Activated T-cell treated with anti-CD3 and anti-CD28 coated beads, Interleukin-2, amount 50 U/mL, for 4 hours (primary cell): ENCODE measurements around the gene ARPP21. TPM values are rescaled to one million over a fixed set of nuclear protein-coding genes. Genes with fewer than 3 reads are reported as not detected.

ENCODE experiments used
- ATAC-seq, 2 donors: fragments of 200-7000 bp; cut with Tn5 transposase; one replicate each; pipeline ENCODE4 v1.10.0; 2021
- DNase-seq: peaks from one replicate; pipeline ENCODE4 v3.0.0-alpha.2; 2020
- H3K27me3 Mint-ChIP-seq: one replicate; pipeline ENCODE4 v1.8.0; 2021; ENCODE audit warnings: low read depth, mixed read lengths
- H3K36me3 Mint-ChIP-seq: one replicate; pipeline ENCODE4 v1.8.0; 2022; ENCODE audit warnings: mixed read lengths; ENCODE audit not compliant: insufficient read depth
- H3K4me1 Mint-ChIP-seq: one replicate; pipeline ENCODE4 v1.8.0; 2021; ENCODE audit warnings: low read depth, mixed read lengths
- H3K4me3 Mint-ChIP-seq: one replicate; pipeline ENCODE4 v1.8.0; 2021; ENCODE audit warnings: mild to moderate bottlenecking, moderate library complexity, mixed read lengths
- H3K9me3 Mint-ChIP-seq: one replicate; pipeline ENCODE4 v1.8.0; 2021; ENCODE audit warnings: mixed read lengths
- total RNA-seq, 3 donors: library from RNA; stranded (reverse); gene quantifications; one replicate each; pipeline ENCODE4 v1.2.1, GENCODE V29; 2021

Gene ARPP21
- total RNA-seq, 3 donors from 2014 or later: not detected

- Mint-ChIP-seq H3K27me3 (no peaks in the 10 kb centered on the region), H3K36me3 (no peaks in the 10 kb centered on the region), H3K4me3 (no peak overlapping the region), H3K4me1 (no peaks in the 10 kb centered on the region), H3K9me3 (no peaks in the 10 kb centered on the region)
- ATAC-seq: no peak
- no peak for DNase-seq
These were observed 36.3 kb downstream of the ARPP21 start for GRCh38 chr3:35675621-35676020.

- Mint-ChIP-seq H3K4me3 (no peak overlapping the region), H3K36me3 (no peaks in the 10 kb centered on the region), H3K4me1 (no peaks in the 10 kb centered on the region), H3K27me3 (no peaks in the 10 kb centered on the region), H3K9me3 (no peaks in the 10 kb centered on the region)
- ATAC-seq: no peak
- no peak for DNase-seq
These were observed 38.5 kb downstream of the ARPP21 start for GRCh38 chr3:35677797-35678196.

GRCh38 chr3:35678643-35679161 is 39.4 kb downstream of the ARPP21 start:
- H3K36me3 Mint-ChIP-seq: no peaks in the 10 kb centered on the region
- DNase-seq: no peak
- H3K9me3 Mint-ChIP-seq: no peaks in the 10 kb centered on the region
- no peak overlapping the region for H3K4me3 Mint-ChIP-seq
- ATAC-seq: no peak
- H3K27me3 Mint-ChIP-seq: no peaks in the 10 kb centered on the region
- no peaks in the 10 kb centered on the region for H3K4me1 Mint-ChIP-seq

GRCh38 chr3:35679409-35680080 is 40.2 kb downstream of the ARPP21 start:
- H3K27me3 Mint-ChIP-seq: no peaks in the 10 kb centered on the region
- H3K4me3 Mint-ChIP-seq: no peak overlapping the region
- no peak for ATAC-seq
- H3K4me1 Mint-ChIP-seq: no peaks in the 10 kb centered on the region
- no peak for DNase-seq
- no peaks in the 10 kb centered on the region for H3K9me3 Mint-ChIP-seq
- no peaks in the 10 kb centered on the region for H3K36me3 Mint-ChIP-seq

- H3K9me3 Mint-ChIP-seq: no peaks in the 10 kb centered on the region
- ATAC-seq (no peak), DNase-seq (no peak)
- no peaks in the 10 kb centered on the region for H3K4me1 Mint-ChIP-seq
- no peaks in the 10 kb centered on the region for H3K27me3 Mint-ChIP-seq
- no peaks in the 10 kb centered on the region for H3K36me3 Mint-ChIP-seq
- no peak overlapping the region for H3K4me3 Mint-ChIP-seq
These were observed 41.7 kb downstream of the ARPP21 start for GRCh38 chr3:35680866-35681650.

GRCh38 chr3:35685153-35685552 is 45.8 kb downstream of the ARPP21 start:
- Mint-ChIP-seq H3K9me3 (no peaks in the 10 kb centered on the region), H3K4me3 (no peak overlapping the region)
- ATAC-seq: no peak

GRCh38 chr3:35688826-35689225 is 49.5 kb downstream of the ARPP21 start:
- ATAC-seq (no peak), DNase-seq (no peak)
- Mint-ChIP-seq H3K36me3 (no peaks in the 10 kb centered on the region), H3K27me3 (no peaks in the 10 kb centered on the region), H3K4me1 (no peaks in the 10 kb centered on the region), H3K9me3 (no peaks in the 10 kb centered on the region), H3K4me3 (no peak overlapping the region)

More at GRCh38 chr3:35685153-35685552, 45.8 kb downstream of the ARPP21 start:
- H3K27me3 Mint-ChIP-seq: no peaks in the 10 kb centered on the region
- no peak for DNase-seq
- H3K4me1 Mint-ChIP-seq: no peaks in the 10 kb centered on the region
- H3K36me3 Mint-ChIP-seq: no peaks in the 10 kb centered on the region

GRCh38 chr3:35690271-35690670 is 50.9 kb downstream of the ARPP21 start:
- no peak for ATAC-seq
- Mint-ChIP-seq H3K4me1 (no peaks in the 10 kb centered on the region), H3K9me3 (no peaks in the 10 kb centered on the region), H3K36me3 (no peaks in the 10 kb centered on the region), H3K4me3 (no peak overlapping the region), H3K27me3 (no peaks in the 10 kb centered on the region)
- DNase-seq: no peak

GRCh38 chr3:35705904-35706303 is 66.6 kb downstream of the ARPP21 start:
- H3K36me3 Mint-ChIP-seq: no peaks in the 10 kb centered on the region
- H3K27me3 Mint-ChIP-seq: no peaks in the 10 kb centered on the region
- H3K4me3 Mint-ChIP-seq: no peak overlapping the region
- no peak for ATAC-seq
- DNase-seq: no peak
- H3K9me3 Mint-ChIP-seq: no peaks in the 10 kb centered on the region
- no peaks in the 10 kb centered on the region for H3K4me1 Mint-ChIP-seq

- no peak overlapping the region for H3K4me3 Mint-ChIP-seq
- no peaks in the 10 kb centered on the region for H3K36me3 Mint-ChIP-seq
- no peaks in the 10 kb centered on the region for H3K4me1 Mint-ChIP-seq
- ATAC-seq (peak; percentile 14 to 63), DNase-seq (no peak)
- H3K9me3 Mint-ChIP-seq: no peaks in the 10 kb centered on the region
- no peaks in the 10 kb centered on the region for H3K27me3 Mint-ChIP-seq
These were observed 68.6 kb downstream of the ARPP21 start for GRCh38 chr3:35707904-35708303.

- no peak for ATAC-seq
- H3K9me3 Mint-ChIP-seq: no peaks in the 10 kb centered on the region
- H3K4me1 Mint-ChIP-seq: no peaks in the 10 kb centered on the region
- no peaks in the 10 kb centered on the region for H3K36me3 Mint-ChIP-seq
- no peaks in the 10 kb centered on the region for H3K27me3 Mint-ChIP-seq
- H3K4me3 Mint-ChIP-seq: no peak overlapping the region
- DNase-seq: no peak
These were observed 69.3 kb downstream of the ARPP21 start for GRCh38 chr3:35708394-35709271.

GRCh38 chr3:35709691-35710090 is 70.4 kb downstream of the ARPP21 start:
- H3K4me1 Mint-ChIP-seq: no peaks in the 10 kb centered on the region
- H3K27me3 Mint-ChIP-seq: no peaks in the 10 kb centered on the region
- ATAC-seq (no peak), DNase-seq (no peak)
- H3K36me3 Mint-ChIP-seq: no peaks in the 10 kb centered on the region
- H3K9me3 Mint-ChIP-seq: no peaks in the 10 kb centered on the region
- H3K4me3 Mint-ChIP-seq: no peak overlapping the region

GRCh38 chr3:35710554-35710953 is 71.2 kb downstream of the ARPP21 start:
- Mint-ChIP-seq H3K9me3 (no peaks in the 10 kb centered on the region), H3K4me3 (no peak overlapping the region), H3K27me3 (no peaks in the 10 kb centered on the region), H3K36me3 (no peaks in the 10 kb centered on the region), H3K4me1 (no peaks in the 10 kb centered on the region)
- DNase-seq (no peak), ATAC-seq (no peak)

- no peaks in the 10 kb centered on the region for H3K36me3 Mint-ChIP-seq
- DNase-seq: no peak
- H3K4me3 Mint-ChIP-seq: no peak overlapping the region
- no peaks in the 10 kb centered on the region for H3K27me3 Mint-ChIP-seq
- no peaks in the 10 kb centered on the region for H3K4me1 Mint-ChIP-seq
- no peaks in the 10 kb centered on the region for H3K9me3 Mint-ChIP-seq
- no peak for ATAC-seq
These were observed 79.6 kb downstream of the ARPP21 start for GRCh38 chr3:35718921-35719320.
